Measurements from ENCODE around the gene TRPM2. TPM values are rescaled to one million over a fixed set of nuclear protein-coding genes. Genes with fewer than 3 reads are reported as not detected.

Gene TRPM2
- total and polyA plus RNA-seq, 2 of the 13 experiments (the other 11 are each of a cell fraction or from before 2014, with no cell fraction given) = 0.07 to 0.20 TPM

DNA sequence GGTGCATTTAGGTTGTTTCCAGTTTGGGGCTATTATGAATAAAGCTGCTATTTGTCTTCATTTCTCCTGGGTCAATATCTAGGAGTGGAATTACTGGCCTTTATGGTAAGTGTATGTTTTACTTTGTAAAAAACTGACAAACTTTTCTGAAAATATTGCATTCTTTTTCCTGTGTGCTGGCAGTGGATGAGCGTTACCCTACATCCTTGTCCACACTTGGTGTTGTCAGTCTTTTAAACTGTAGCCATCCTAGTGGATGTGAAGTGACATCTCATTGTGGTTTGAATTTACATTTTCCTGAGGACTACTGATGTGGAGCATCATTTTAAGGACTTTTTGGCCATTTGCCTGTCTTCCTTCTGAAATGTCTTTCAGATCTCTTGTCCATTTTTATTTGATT, 35.9 kb downstream of the TRPM2 start:
- no peak overlapping the region for H3K4me2 ChIP-seq (ENCODE audit: low read depth, low read length)
- POLR2A ChIA-PET = no interaction called here
- H4K20me1 ChIP-seq (ENCODE audit: insufficient read depth, low read length) = no peaks in the 10 kb centered on the region
- H3K27me3 ChIP-seq (ENCODE audit: control insufficient read depth in 1 of 2, insufficient read depth in 2 of 2, low read length in 2 of 2) = no peaks in the 10 kb centered on the region
- no peaks in the 10 kb centered on the region for H3K79me2 ChIP-seq (ENCODE audit: insufficient read depth, low read length)
- ATAC-seq = no peak
- H3K36me3 ChIP-seq (replicated peaks in 1 of 2; ENCODE audit: control insufficient read depth in 1 of 2, insufficient read depth in 2 of 2, low read length in 2 of 2) = no peaks in the 10 kb centered on the region
- H3K9ac ChIP-seq (ENCODE audit: insufficient read depth, low read depth, low read length) = no peak overlapping the region
- TF ChIP-seq KAT2B (IDR thresholded peaks at IDR 0.05; ENCODE audit: borderline replicate concordance, low read depth, low read length) (no peak), ZNF7 (CRISPR knock-in tag; IDR thresholded peaks at IDR 0.05) (peak; percentile 92)
- DNase-seq (ENCODE audit: low spot score) = no peak
- H3K4me1 ChIP-seq (ENCODE audit: insufficient read depth, low read length) = no peaks in the 10 kb centered on the region
- 0% methylated on average over 1 of the region's 1 CpG for WGBS (ENCODE audit: low lambda C conversion rate)
- no peak overlapping the region for H3K4me3 ChIP-seq (replicated peaks in 1 of 3; ENCODE audit: insufficient read depth in 1 of 3, low read depth in 2 of 3, low read length in 3 of 3)
- in situ Hi-C loops (cut with HindIII; ENCODE audit: extremely low pct_ligation_motif_present, low pct_unique_long_range_greater_than_20kb) = no loop called here
- no peak overlapping the region for H3K27ac ChIP-seq (ENCODE audit: extremely low read length, insufficient read depth, low read length)
- no peak for FAIRE-seq
- peaks cover 31% of the 10 kb centered on the region for H3K9me3 ChIP-seq (ENCODE audit: low read length)
- no peak overlapping the region for H2AFZ ChIP-seq (ENCODE audit: low read length)
- intact Hi-C loops (cut with micrococcal nuclease; ENCODE audit: unreplicated experiment) = no loop called here
- no TSS peak for BruUV-seq (replicated peaks)
- CTCF ChIA-PET (ENCODE audit: low intra/inter-chr PET ratio, low total read pairs) = no interaction called here

GRCh38 chr21:44390886-44391285, 37.5 kb downstream of the TRPM2 start:
- TF ChIP-seq ZFYVE20 (CRISPR knock-in tag; IDR thresholded peaks at IDR 0.05; ENCODE audit: borderline replicate concordance, low read depth) (no peak), ISL2 (CRISPR knock-in tag; IDR thresholded peaks at IDR 0.05) (no peak), ZNF550 (CRISPR knock-in tag; IDR thresholded peaks at IDR 0.05; ENCODE audit: borderline replicate concordance) (no peak), ZNF543 (CRISPR knock-in tag; IDR thresholded peaks at IDR 0.05) (no peak), ZNF598 (CRISPR knock-in tag; IDR thresholded peaks at IDR 0.05; ENCODE audit: borderline replicate concordance) (no peak), HNRNPH1 (optimal IDR thresholded peaks at IDR 0.05; ENCODE audit: low read depth, low read length) (no peak)
- TF ChIP-seq, protein P1, sequence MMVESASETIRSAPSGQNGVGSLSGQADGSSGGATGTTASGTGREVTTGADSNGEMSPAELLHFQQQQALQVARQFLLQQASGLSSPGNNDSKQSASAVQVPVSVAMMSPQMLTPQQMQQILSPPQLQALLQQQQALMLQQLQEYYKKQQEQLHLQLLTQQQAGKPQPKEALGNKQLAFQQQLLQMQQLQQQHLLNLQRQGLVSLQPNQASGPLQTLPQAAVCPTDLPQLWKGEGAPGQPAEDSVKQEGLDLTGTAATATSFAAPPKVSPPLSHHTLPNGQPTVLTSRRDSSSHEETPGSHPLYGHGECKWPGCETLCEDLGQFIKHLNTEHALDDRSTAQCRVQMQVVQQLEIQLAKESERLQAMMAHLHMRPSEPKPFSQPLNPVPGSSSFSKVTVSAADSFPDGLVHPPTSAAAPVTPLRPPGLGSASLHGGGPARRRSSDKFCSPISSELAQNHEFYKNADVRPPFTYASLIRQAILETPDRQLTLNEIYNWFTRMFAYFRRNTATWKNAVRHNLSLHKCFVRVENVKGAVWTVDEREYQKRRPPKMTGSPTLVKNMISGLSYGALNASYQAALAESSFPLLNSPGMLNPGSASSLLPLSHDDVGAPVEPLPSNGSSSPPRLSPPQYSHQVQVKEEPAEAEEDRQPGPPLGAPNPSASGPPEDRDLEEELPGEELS (CRISPR knock-in tag; IDR thresholded peaks at IDR 0.05) = no peak
- TF ChIP-seq, protein P2, sequence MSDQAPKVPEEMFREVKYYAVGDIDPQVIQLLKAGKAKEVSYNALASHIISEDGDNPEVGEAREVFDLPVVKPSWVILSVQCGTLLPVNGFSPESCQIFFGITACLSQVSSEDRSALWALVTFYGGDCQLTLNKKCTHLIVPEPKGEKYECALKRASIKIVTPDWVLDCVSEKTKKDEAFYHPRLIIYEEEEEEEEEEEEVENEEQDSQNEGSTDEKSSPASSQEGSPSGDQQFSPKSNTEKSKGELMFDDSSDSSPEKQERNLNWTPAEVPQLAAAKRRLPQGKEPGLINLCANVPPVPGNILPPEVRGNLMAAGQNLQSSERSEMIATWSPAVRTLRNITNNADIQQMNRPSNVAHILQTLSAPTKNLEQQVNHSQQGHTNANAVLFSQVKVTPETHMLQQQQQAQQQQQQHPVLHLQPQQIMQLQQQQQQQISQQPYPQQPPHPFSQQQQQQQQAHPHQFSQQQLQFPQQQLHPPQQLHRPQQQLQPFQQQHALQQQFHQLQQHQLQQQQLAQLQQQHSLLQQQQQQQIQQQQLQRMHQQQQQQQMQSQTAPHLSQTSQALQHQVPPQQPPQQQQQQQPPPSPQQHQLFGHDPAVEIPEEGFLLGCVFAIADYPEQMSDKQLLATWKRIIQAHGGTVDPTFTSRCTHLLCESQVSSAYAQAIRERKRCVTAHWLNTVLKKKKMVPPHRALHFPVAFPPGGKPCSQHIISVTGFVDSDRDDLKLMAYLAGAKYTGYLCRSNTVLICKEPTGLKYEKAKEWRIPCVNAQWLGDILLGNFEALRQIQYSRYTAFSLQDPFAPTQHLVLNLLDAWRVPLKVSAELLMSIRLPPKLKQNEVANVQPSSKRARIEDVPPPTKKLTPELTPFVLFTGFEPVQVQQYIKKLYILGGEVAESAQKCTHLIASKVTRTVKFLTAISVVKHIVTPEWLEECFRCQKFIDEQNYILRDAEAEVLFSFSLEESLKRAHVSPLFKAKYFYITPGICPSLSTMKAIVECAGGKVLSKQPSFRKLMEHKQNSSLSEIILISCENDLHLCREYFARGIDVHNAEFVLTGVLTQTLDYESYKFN (CRISPR knock-in tag; conservative IDR thresholded peaks at IDR 0.05) = no peak
- intact Hi-C loops (cut with micrococcal nuclease; ENCODE audit: unreplicated experiment) (no loop called here), in situ Hi-C loops (cut with HindIII; ENCODE audit: extremely low pct_ligation_motif_present, low pct_unique_long_range_greater_than_20kb) (no loop called here)
- ChIA-PET POLR2A (no interaction called here), CTCF (ENCODE audit: low intra/inter-chr PET ratio, low total read pairs) (no interaction called here)
- Histone ChIP-seq H3K4me1 (ENCODE audit: insufficient read depth, low read length) (no peaks in the 10 kb centered on the region), H3K27me3 (ENCODE audit: control insufficient read depth in 1 of 2, insufficient read depth in 2 of 2, low read length in 2 of 2) (peaks cover 2 to 5% of the 10 kb centered on the region in 2 experiments; a peak in 3 of 5 replicates), H3K27ac (ENCODE audit: extremely low read length, insufficient read depth, low read length) (no peak overlapping the region), H3K4me3 (replicated peaks in 1 of 3; ENCODE audit: insufficient read depth in 1 of 3, low read depth in 2 of 3, low read length in 3 of 3) (no peak overlapping the region), H4K20me1 (ENCODE audit: insufficient read depth, low read length) (no peaks in the 10 kb centered on the region), H3K9me3 (ENCODE audit: low read length) (peaks cover 16% of the 10 kb centered on the region), H3K9ac (ENCODE audit: insufficient read depth, low read depth, low read length) (no peak overlapping the region), H3K36me3 (replicated peaks in 1 of 2; ENCODE audit: control insufficient read depth in 1 of 2, insufficient read depth in 2 of 2, low read length in 2 of 2) (no peaks in the 10 kb centered on the region), H2AFZ (ENCODE audit: low read length) (no peak overlapping the region), H3K79me2 (ENCODE audit: insufficient read depth, low read length) (no peaks in the 10 kb centered on the region), H3K4me2 (ENCODE audit: low read depth, low read length) (no peak overlapping the region)
- 36% methylated on average over 6 of the region's 8 CpGs for WGBS (ENCODE audit: low lambda C conversion rate)
- FAIRE-seq (no peak), ATAC-seq (no peak), DNase-seq (ENCODE audit: low spot score) (no peak)
- no TSS peak for BruUV-seq (replicated peaks)

Measured in HepG2 (cell line).